Colonic mucosa (tissue), 4 donors: ENCODE measurements around the gene PAPOLB. TPM values are rescaled to one million over a fixed set of nuclear protein-coding genes. Genes with fewer than 3 reads are reported as not detected.

Source experiments
- DNase-seq: peaks from one replicate; pipeline ENCODE4 v3.0.0-alpha.2; 2020
- H3K27ac ChIP-seq: fragments of 200-600 bp; one replicate; pipeline ENCODE4 v1.8.0; 2021
- H3K27me3 ChIP-seq: fragments of 200-600 bp; one replicate; pipeline ENCODE4 v1.8.0; 2021
- H3K36me3 ChIP-seq: fragments of 200-600 bp; one replicate; pipeline ENCODE4 v1.8.0; 2021
- H3K4me1 ChIP-seq: fragments of 200-600 bp; one replicate; pipeline ENCODE4 v1.8.0; 2021; ENCODE audit warnings: mild to moderate bottlenecking
- H3K4me3 ChIP-seq: fragments of 200-600 bp; one replicate; pipeline ENCODE4 v1.8.0; 2021
- H3K9ac ChIP-seq, 2 donors: one replicate each; pipeline ENCODE4 v1.7.0; 2013; ENCODE audit warnings: control low read depth in 2 of 2, low read depth in 2 of 2, low read length in 2 of 2
- H3K9me3 ChIP-seq: fragments of 200-600 bp; one replicate; pipeline ENCODE4 v1.8.0; 2021
- intact Hi-C: fragments of 100-400 bp; cut with DNase I; formaldehyde crosslinking; loops from one replicate; pipeline ENCODE4 v1.14.1; 2022
- total RNA-seq, 2 donors: library from RNA; stranded (reverse); fragmentation: NEBNext Ultra II Directional in 1 of 2; extraction: Animal tissue kit (Norgen Biotek cat#: 25700) in 1 of 2; gene quantifications; one replicate each; pipeline ENCODE4 v1.2.1, GENCODE V29; 2021
- TF ChIP-seq, protein P1 (sequence below): fragments of 200-600 bp; IDR thresholded peaks from one replicate; pipeline ENCODE4 v1.8.0; 2022; ENCODE audit warnings: antibody characterized with exemption, mild to moderate bottlenecking
- donor health status: healthy.
- donor health status: DM: no; HTN: no; CAD: no.
- donor health status: DM: no; HTN: no; CAD: no.

Gene PAPOLB
- total RNA-seq, 2 donors from 2014 or later, result 0.05 TPM; not detected in 1

DNA sequence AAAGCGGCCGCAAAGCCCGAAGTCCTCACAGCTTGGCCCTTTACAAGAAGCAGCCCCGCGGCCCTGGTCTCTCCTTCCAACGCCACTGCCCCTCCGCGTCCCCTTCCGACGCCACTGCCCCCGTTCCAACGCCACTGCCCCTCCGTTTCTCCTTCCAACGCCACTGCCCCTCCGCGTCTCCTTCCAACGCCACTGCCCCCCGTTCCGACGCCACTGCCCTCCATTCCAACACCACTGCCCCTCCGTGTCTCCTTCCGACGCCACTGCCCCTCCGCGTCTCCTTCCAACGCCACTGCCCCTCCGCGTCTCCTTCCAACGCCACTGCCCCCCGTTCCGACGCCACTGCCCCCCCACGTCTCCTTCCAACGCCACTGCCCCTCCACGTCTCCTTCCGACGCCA lies 53.3 kb downstream of the PAPOLB start:
- H3K9me3 ChIP-seq, result no peaks in the 10 kb centered on the region
- H3K4me1 ChIP-seq, result no peaks in the 10 kb centered on the region
- DNase-seq, result no peak
- no peak overlapping the region for H3K4me3 ChIP-seq
- H3K36me3 ChIP-seq, result no peaks in the 10 kb centered on the region
- H3K27ac ChIP-seq, result no peak overlapping the region
- TF ChIP-seq, protein P1, sequence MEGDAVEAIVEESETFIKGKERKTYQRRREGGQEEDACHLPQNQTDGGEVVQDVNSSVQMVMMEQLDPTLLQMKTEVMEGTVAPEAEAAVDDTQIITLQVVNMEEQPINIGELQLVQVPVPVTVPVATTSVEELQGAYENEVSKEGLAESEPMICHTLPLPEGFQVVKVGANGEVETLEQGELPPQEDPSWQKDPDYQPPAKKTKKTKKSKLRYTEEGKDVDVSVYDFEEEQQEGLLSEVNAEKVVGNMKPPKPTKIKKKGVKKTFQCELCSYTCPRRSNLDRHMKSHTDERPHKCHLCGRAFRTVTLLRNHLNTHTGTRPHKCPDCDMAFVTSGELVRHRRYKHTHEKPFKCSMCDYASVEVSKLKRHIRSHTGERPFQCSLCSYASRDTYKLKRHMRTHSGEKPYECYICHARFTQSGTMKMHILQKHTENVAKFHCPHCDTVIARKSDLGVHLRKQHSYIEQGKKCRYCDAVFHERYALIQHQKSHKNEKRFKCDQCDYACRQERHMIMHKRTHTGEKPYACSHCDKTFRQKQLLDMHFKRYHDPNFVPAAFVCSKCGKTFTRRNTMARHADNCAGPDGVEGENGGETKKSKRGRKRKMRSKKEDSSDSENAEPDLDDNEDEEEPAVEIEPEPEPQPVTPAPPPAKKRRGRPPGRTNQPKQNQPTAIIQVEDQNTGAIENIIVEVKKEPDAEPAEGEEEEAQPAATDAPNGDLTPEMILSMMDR, result no peak
- no peaks in the 10 kb centered on the region for H3K27me3 ChIP-seq
- H3K9ac ChIP-seq, result no peak overlapping the region
- intact Hi-C loops, result no loop called here

DNA sequence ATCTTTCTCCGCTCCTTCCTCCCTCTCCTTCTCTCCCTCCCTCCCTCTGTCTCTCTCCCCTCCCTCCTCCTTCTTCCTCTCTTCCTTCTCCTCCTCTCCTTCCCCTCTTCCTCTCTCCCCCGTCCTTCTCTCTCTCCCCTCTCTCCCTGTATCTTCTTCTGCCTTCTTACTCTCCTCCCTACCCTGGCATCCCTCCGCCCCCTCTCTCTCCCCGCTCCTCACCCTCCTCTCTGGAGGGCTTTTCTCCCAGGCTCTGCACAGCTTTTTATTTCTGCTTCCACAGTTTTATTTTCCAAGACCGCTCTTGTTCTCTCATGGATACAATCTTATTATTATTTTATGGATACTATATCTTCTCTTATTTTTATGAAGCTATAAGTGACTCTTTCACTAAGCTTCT lies 53.8 kb downstream of the PAPOLB start:
- Histone ChIP-seq H3K9ac (no peak overlapping the region), H3K4me1 (no peaks in the 10 kb centered on the region), H3K9me3 (no peaks in the 10 kb centered on the region), H3K36me3 (no peaks in the 10 kb centered on the region), H3K27me3 (no peaks in the 10 kb centered on the region), H3K27ac (no peak overlapping the region), H3K4me3 (no peak overlapping the region)
- intact Hi-C loops, result no loop called here
- DNase-seq, result no peak
- TF ChIP-seq, protein P1, result no peak

Other genes starting within 250 kb of the PAPOLB start
- 10 to 100 TPM; 29.6 to 30.8 TPM for gene FOXK1, start 179.7 kb downstream of the PAPOLB start, total RNA-seq
- 10 to 100 TPM; 27.9 to 49.9 TPM for gene AP5Z1, start 86.4 kb downstream of the PAPOLB start, total RNA-seq
- 1 to 10 TPM in 1 of 2 donors, under 1 TPM in 1; 0.54 to 1.9 TPM for gene RADIL, start 21.7 kb upstream of the PAPOLB start, total RNA-seq
- not detected for gene MMD2, start 97.2 kb upstream of the PAPOLB start, total RNA-seq
- 10 to 100 TPM in 1 of 2 donors, 1 to 10 TPM in 1; 8.0 to 11.8 TPM for gene RBAK, start 183.8 kb upstream of the PAPOLB start, total RNA-seq